K562 (cell line): ENCODE data around the gene HEXIM2. TPM values are rescaled to one million over a fixed set of nuclear protein-coding genes. Genes with fewer than 3 reads are reported as not detected.

Experiments
- ARID3A ChIP-seq: IDR thresholded peaks from 2 replicates; pipeline ENCODE4 v1.6.1; 2012; ENCODE audit warnings: low read depth, low read length, improper control_type of control experiment, borderline replicate concordance
- BRD9 ChIP-seq: fragments of 450-650 bp; IDR thresholded peaks from 2 replicates; pipeline ENCODE4 v1.6.1; 2018; ENCODE audit warnings: low read depth; ENCODE audit not compliant: partially characterized antibody
- CHD2 ChIP-seq: IDR thresholded peaks from 2 replicates; pipeline ENCODE4 v1.6.1; 2011; ENCODE audit warnings: low read depth, low read length
- ETV5 ChIP-seq: sonication (generic); formaldehyde crosslinking; IDR thresholded peaks from 2 replicates; pipeline ENCODE4 v1.4.0; 2020; ENCODE audit warnings: low read depth, mild to moderate bottlenecking, missing genetic modification reagents
- GATA2 ChIP-seq: sonication (generic); formaldehyde crosslinking; IDR thresholded peaks from 2 replicates; pipeline ENCODE4 v1.4.0; 2020; ENCODE audit warnings: mild to moderate bottlenecking, missing genetic modification reagents
- GTF2A2 ChIP-seq: IDR thresholded peaks from 2 replicates; pipeline ENCODE4 v1.6.1; 2016; ENCODE audit warnings: mild to moderate bottlenecking, missing genetic modification characterization, missing compliant biosample characterization
- GTF2F1 ChIP-seq: IDR thresholded peaks from 2 replicates; pipeline ENCODE4 v1.6.1; 2011; ENCODE audit warnings: low read depth, low read length, improper control_type of control experiment
- HMGN3 ChIP-seq: IDR thresholded peaks from 2 replicates; pipeline ENCODE4 v1.6.1; 2011; ENCODE audit warnings: borderline replicate concordance, low read depth, mild to moderate bottlenecking, mixed read lengths, low read length; ENCODE audit not compliant: insufficient read length; ENCODE audit errors: extremely low read depth
- HMGXB4 ChIP-seq: sonication (generic); formaldehyde crosslinking; IDR thresholded peaks from 2 replicates; pipeline ENCODE4 v1.8.1; 2023; ENCODE audit warnings: mild to moderate bottlenecking, missing genetic modification reagents
- PCBP2 ChIP-seq: fragments of 200-400 bp; formaldehyde crosslinking; IDR thresholded peaks from 2 replicates; pipeline ENCODE4 v1.6.1; 2018; ENCODE audit warnings: low read length, low read depth, mild to moderate bottlenecking, moderate library complexity; ENCODE audit not compliant: poor library complexity, severe bottlenecking
- RCOR1 ChIP-seq, 2 experiments: IDR thresholded peaks; 2 replicates each; pipeline ENCODE4 v1.6.1; 2012; ENCODE audit warnings: low read depth in 2 of 2, low read length in 2 of 2, borderline replicate concordance in 1 of 2, improper control_type of control experiment in 1 of 2
- SAP30 ChIP-seq: fragments of 200-600 bp; sonication (generic); IDR thresholded peaks from 2 replicates; pipeline ENCODE4 v1.6.1; 2012; ENCODE audit warnings: borderline replicate concordance, low read depth, mild to moderate bottlenecking, moderate library complexity, low read length, control low read depth, inconsistent platforms; ENCODE audit not compliant: insufficient read depth, poor library complexity, severe bottlenecking
- STAG1 ChIP-seq: sonication (generic); formaldehyde crosslinking; IDR thresholded peaks from 2 replicates; pipeline ENCODE4 v1.5.0; 2020; ENCODE audit warnings: missing genetic modification reagents, borderline replicate concordance
- STAT6 ChIP-seq: sonication (generic); formaldehyde crosslinking; IDR thresholded peaks from 2 replicates; pipeline ENCODE4 v1.8.1; 2023; ENCODE audit warnings: mild to moderate bottlenecking, missing genetic modification reagents
- TSC22D4 ChIP-seq: fragments of 450-650 bp; IDR thresholded peaks from 2 replicates; pipeline ENCODE4 v1.6.1; 2016; ENCODE audit warnings: missing genetic modification characterization, missing biosample characterization, control low read depth
- ZNF592 ChIP-seq: fragments of 450-650 bp; IDR thresholded peaks from 2 replicates; pipeline ENCODE4 v1.6.1; 2017; ENCODE audit warnings: antibody characterized with exemption, mild to moderate bottlenecking
- polyA plus RNA-seq, 8 experiments: library from polyadenylated mRNA; depleted of rRNA in 4 of 8; stranded (reverse) in 5 of 8; unstranded in 3 of 8; fragments of >200 nt; fragmentation: Nextera tagmentation in 2 of 8; fragmentation: Illumina TruSeq in 1 of 8; extraction: Ambion mirVana in 2 of 8; extraction: Trizol in 1 of 8; gene quantifications; 2 replicates each; pipeline versions ENCODE4 v1.2.1 to v1.2.3, GENCODE V29; 2011 to 2014; ENCODE audit warnings: inconsistent platforms in 1 of 8, missing spikeins in 1 of 8
- total RNA-seq, 7 experiments: library from RNA; depleted of rRNA in 6 of 7; stranded (reverse); fragments of >200 nt in 6 of 7; fragmentation: Illumina TruSeq in 2 of 7; extraction: Trizol in 2 of 7; gene quantifications; 2 replicates each; pipeline versions ENCODE4 v1.2.1 to v1.2.3, GENCODE V29; 2011 to 2021; ENCODE audit warnings: low replicate concordance in 1 of 7

Gene HEXIM2
- total and polyA plus RNA-seq, 9 of the 15 experiments (the other 6 are each of a cell fraction or from before 2014, with no cell fraction given), result 0.69 to 3.4 (median 1.1) TPM; not detected in 2

GRCh38 chr17:45218895-45219661 lies 57.4 kb downstream of the HEXIM2 start (continued):
- no peak for TF ChIP-seq ZNF592
- peak; percentile 82; the same call in 1 of the 2 replicates for TF ChIP-seq STAG1 (CRISPR knock-in tag)
- TF ChIP-seq STAT6 (CRISPR knock-in tag), result no peak
- TF ChIP-seq GATA2 (CRISPR knock-in tag), result peak; percentile 70
- no peak for TF ChIP-seq ARID3A
- TF ChIP-seq RCOR1 (IDR thresholded peaks at IDR 0.05; ENCODE audit: borderline replicate concordance in 1 of 2, low read depth in 2 of 2, low read length in 2 of 2), result peak in 1 of 2 experiments; percentile 68; a peak in 1 of 4 replicates
- TF ChIP-seq BRD9, result no peak
- no peak for TF ChIP-seq HMGXB4
- no peak for TF ChIP-seq HMGN3
- TF ChIP-seq GTF2A2, result no peak
- no peak for TF ChIP-seq PCBP2
- TF ChIP-seq TSC22D4 (tag), result no peak
- TF ChIP-seq SAP30, result no peak
- TF ChIP-seq GTF2F1, result no peak
- no peak for TF ChIP-seq CHD2
- no peak for TF ChIP-seq ETV5 (CRISPR knock-in tag)
